Left hindlimb (tissue), 1 donor: ENCODE results near the gene RD3L.
"Not testable (repeated sequence)": the region's sequence is repeated elsewhere in the genome, so short reads cannot be mapped to it uniquely, and the experiment has no call there.

Experiments used
- DNase-seq: peaks from one replicate; pipeline ENCODE4 v3.0.0-alpha.2; 2018

Gene RD3L

DNA sequence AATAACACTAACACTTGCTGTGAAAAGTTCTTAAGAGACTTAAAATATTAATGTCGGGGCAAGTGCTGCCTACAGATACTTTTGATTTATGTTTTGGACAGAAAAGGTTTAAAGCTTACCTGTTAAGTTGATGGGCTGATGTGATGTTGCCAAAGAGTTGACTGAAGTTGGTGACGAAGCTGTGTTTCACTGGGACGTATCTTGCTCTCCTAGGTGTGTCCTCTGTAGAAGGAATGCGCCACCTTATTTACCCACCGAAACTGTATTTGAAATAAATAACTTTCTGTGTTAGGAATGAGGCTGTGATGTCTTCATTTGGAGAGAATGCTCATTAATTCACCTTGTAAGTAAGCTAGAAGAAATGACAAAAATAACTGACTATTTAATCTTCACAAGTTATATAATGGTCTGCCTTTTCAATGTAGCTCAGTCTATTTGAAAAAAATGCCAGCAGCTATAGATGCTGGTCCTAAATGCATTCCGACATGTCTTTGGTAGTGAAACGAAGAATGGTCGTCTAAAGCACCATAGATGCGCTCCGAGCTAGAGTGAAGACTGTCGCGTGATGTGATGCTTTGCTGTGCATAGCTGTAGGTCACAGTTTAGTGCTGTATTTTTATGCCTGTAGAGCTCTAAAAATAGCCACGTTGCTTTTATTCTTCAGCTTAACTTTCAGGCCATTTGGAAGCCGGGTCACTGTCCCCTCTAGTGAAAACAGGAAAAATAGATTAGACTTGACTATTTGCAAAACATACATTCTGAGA, at the start of gene RD3L:
Gene RD3L, minus strand, starts transcription at position 557 of the 764 bp plus-strand sequence. CDS start 834 bp downstream, outside the sequence.
- no peak for DNase-seq

DNA sequence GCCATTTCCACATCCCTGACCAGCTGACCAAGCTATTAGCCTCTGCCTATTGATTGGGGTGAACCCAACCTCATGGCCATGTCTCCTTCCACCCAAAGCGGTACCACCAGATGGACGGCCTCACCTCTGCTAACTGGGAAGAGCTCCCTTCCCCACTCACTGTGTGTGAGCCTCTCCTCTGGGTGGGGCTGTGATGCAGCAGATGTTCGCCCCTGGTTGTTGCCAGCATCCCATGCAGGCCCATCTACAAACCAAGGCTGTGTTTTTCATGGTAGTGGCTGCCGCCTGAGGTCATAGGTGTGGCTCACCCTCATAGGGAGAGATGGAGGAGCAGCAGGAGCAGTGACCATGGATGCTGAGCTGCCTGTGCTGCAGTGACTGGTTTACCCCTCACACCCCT, 47.6 kb upstream of the RD3L start:
- no peak for DNase-seq

DNA sequence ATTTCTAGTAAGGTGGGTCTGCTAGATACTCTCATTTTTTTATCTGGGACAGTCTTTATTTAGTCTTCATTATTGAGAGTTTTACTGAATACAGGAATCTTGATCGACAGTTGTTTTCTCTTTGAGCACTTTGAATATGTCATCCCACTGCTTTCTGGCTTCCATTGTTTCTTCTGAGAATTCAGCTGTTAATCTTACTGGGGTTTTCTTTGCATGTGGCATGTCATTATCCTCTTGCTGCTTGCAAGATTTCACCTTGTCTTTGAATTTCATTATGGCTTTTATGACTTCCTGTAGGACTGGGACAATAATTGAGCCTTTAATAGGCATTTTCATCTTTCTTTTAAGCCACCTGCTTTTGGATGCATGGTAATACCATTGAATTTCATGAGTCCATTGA, 46.7 kb upstream of the RD3L start:
- no peak for DNase-seq

DNA sequence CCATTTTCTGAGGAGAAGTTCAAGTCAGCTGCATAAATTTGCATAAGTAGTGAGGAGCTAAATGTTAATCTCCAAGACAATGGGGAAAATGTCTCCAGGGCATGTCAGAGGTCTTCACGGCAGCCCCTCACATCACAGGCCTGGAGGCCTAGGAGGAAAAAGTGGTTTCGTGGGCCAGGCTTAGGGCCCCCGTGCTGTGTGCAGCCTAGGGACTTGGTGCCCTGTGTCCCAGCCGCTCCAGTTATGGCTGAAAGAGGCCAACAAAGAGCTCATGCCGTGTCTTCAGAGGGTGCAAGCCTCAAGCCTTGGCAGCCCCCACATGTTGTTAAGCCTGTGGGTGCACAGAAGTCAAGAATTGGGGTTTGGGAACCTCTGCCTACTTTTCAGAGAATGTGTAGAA, 41.9 kb upstream of the RD3L start:
- no peak for DNase-seq

DNA sequence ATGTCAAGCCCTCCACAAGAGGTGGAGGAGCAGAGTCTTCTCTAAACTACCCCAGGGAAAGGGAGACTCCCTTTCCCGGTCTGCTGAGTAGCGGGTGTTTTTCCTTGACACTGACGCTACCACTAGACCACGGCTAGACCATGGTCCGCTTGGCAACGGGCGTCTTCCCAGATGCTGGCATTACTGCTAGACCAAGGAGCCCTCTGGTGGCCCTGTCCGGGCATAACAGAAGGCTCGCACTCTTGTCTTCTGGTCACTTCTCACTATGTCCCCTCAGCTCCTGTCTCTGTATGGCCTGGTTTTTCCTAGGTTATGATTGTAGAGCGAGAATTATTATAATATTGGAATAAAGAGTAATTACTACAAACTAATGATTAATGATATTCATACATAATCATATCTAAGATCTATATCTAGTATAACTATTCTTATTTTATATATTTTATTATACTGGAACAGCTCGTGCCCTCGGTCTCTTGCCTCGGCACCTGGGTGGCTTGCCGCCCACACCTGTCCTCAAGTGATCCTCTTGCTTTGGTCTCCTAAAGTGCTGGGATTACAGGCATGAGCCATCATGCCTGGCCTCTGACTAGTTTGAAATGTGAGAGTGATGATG, 38.4 kb upstream of the RD3L start:
- DNase-seq = not testable (repeated sequence)

DNA sequence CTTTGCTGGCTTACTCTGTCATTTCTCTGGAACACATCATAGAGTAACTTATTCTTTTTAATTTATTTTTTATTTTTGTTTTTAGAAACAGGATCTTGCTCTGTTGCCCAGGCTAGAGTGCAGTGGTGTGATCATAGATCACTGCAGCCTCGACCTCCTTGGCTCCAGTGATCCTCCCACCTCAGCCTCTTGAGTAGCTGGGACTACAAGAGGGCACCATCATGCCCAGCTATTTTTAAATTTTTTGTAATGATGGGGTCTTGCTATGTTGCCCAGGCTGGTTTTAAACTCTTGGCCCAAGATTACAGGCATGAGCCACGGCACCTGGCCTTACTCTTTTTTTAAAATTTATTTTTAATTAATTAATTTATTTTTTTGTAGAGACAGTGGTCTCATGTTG, 32.2 kb upstream of the RD3L start:
- no peak for DNase-seq

DNA sequence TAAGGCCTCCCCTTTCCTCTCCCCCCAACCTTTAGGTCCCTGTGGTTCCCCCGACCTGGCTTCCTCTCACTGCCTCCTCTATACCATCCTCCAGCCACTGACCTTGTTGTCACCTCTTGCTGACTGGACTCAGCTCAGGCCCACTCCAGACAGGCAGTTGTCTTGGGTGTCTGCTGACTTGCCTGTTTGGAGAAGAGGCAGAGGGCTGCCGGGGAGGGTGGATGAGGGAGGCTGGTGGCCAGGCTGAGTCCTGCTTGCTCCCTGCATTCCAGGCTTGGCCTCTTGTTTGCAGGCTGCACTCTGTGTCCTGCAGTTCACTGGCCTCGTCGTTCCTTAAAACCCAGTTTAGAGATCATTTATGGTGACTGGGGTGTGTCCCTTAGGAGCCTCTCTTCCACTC, 31.0 kb upstream of the RD3L start:
- no peak for DNase-seq

DNA sequence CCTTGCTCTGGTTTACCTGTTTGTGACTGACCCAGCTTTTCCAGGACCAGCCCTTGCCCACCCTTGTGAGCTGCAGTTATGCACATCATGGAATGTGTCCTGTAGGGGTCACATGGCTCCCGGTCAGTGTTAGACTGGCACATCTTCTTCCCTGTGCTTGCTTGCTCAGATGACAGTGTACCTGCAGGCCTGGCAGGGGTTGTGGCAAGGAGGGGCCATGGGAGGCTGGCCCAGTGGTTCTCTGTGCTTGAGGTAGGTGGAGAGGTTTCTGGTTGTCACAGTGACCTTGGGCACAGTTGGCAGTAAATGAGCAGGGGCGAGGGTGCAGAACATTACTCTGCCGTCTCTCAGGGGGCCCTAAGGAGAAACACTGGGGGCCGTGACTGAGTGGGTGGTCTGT, 27.6 kb upstream of the RD3L start:
- DNase-seq = no peak

DNA sequence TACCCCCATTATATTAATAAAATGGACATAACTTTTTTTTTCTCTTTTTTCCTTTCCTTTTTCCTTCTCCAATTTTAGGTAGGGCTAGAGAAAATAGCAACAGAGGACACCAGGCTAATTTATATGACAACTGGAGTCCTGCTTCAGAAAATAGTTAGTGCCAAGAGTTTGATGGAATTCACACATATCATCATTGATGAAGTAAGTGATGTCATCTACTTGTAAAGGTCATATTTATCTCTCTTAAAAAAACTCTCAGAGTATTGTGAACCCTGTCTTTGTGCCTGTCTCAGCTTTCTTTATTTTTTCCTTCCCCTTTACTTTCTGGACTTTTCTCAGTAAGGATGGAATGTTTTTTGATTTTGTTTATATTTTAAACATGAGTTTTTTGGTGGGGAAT, 24.3 kb upstream of the RD3L start:
- no peak for DNase-seq

DNA sequence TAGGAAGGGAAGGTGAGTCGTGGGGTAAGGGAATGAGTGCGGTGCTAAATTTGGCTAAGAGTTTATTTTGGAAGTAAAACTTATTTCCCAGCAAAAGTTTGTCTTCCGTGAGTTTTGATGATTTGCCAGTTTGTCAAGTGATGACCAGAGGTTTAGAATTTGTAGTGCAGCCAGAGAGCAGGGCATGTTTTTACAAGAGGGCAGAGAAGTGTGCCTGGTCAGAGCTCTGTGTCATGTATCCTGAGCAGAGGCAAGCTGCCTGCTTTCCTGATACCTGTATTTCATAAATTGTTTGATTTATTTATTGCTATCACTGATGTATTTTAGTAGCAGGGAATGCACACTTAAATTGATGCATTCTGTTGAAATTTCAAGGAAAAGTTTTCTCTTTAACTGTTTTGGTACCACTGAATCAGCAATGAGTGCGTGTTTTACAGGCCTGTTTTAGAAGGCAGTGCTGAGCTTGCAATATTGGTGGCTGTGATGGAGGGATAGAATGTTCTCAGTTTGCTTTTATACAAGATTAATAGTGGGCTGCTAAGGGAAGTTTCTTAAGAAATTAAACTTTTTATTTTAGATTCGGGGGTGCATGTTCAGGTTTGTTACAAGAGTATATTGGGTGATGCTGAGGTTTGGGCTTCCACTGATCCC, 19.7 kb upstream of the RD3L start:
- DNase-seq = no peak

DNA sequence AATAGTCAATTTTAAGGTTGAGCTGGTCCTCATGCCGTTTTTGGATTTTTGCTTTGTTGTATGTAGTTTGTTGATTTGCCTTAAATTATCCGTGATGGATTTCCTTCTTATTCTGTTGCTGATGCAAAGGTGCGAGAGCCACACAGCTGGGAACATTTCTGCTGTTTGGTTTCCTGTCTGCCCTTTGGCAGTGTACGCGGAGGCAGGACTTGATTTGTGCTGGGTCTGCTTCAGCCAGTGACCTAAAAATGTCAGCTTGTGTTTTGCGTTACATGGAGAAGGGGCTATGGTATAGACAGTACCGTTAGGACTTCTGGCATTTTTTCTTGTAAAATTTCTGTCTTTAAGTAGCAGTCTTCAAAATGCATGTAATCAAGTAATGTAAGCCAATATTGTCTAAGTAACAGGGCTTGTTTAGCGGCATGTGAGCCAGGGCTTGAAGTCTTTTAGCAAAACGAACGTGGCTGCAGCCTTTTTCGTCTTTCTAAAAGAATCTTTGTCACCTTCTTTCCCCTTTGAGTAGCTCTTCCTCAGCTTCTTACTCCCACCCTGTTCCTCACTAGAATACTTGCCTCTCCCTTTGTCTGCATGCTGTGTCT, 18.2 kb upstream of the RD3L start:
- no peak for DNase-seq

DNA sequence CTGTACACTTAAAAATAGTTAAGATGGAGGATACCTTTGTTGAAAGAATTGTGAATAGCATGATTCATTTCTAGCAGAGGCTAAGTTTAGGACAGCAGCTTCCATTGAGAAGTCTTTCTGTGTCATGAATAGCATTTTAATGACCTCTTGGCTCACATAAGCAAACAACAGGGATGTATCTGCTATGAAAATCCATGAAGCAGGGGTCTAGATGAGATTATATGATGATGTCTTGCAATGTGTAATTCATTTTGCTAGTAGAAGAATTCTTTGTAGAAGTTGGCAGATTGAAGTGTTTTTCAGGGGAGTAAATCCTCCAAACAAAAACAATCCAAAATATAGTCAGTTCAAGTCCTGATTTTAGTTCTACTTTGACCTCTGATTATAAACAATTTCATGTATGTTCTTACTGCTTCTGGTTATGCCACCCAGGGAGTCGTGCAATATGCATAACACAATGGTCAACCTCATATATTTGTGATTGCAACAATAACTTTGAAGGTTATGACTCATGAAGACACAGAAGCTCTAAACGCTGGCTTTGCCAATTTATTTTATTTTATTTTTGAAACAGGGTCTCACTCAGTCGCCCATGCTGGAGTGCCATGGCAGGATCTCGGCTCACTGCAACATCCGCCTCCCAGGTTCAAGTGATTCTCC, 6.9 kb upstream of the RD3L start:
- no peak for DNase-seq

DNA sequence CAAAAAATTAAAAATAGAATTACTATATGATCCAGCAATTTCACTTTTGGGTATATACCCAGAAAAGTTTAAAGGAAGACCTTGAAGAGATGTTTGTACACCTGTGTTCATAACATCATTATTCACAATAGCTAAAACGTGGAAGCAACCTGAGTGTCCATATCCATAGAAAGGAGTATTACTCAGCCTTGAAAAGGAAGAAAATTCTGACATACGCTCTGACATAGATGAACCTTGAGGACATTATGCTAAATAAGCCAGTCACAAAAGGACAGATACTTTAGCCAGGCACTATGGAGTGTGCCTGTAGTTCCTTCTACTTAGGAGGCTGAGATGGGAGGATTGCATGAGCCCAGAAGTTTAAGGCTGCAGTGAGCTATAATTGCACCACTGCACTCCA, 6.1 kb upstream of the RD3L start:
- DNase-seq = no peak

DNA sequence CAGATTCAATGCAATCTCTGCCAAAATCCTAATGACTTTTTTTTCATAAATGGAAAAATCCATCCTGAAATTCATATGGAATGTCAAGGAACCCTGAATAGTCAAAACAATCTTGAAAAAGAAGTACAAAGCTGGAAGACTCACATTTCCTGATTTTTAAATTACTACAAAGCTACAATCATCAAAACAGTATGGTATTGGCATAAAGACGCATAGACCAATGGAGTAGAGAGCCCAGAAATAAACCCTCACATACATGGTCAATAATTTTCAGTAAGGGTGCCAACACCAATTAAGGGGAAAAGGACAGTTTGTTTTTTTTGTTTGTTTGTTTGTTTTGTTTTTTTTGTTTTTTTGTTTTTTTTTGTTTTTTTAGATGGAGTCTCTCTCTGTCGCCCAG, 4.6 kb upstream of the RD3L start:
- no peak for DNase-seq

DNA sequence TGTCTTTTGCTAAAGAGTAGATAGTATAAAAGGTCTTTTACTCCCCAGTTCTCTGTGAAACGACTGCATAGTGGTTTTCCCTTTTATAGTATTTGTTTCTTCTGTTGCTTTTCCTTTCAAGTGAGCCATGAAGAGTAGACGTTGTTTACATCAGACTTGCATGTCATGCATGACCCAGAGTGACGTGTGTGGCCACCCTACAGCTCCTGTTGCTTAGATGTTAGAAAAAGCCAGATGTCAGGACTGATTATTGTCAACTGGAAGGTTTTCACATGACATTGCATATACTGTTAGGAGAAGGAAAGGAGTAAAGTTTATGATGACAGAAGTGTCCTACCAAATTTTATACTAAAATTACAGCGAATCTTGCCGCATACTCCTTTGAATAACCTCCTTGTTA, 1.3 kb upstream of the RD3L start:
- no peak for DNase-seq

DNA sequence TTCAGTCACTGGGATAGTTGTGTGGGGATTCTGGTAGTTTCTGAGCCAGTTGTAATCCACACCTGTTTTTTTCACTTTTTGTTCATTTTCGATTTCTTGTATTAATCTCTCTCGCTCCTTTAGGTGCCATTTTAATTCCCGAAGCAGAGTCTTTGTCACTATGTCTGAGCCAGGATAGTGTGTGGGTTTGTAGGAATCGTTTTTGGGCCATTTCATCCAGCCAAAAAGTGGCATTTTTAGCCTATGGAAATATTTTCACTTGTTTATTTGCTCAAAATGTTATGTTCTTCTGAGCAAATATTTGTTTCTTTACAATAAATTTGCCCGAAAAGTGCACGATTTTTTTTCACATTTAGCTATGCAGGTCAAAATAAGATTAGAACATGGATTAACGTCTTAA, 867 bp downstream of the RD3L start:
- no peak for DNase-seq

DNA sequence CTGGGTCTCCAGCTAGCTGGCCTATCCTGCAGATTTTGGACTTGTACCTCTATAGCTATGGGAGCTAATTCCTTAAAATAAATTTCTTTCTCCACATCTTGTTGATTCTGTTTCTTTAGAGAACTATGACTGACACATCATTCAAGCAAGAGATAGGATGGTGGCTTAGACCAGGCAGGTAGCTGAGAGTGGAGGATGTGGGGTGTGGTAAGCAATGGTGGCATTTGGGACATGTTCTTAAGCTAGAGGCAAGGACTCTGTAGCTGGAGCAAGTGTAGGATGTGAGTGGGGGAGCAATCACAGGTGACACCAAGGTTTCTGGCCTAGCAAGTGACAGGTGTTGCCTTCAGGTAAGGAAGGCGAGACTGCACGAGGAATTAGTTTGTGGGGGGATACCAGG, 7.2 kb downstream of the RD3L start:
- no peak for DNase-seq

DNA sequence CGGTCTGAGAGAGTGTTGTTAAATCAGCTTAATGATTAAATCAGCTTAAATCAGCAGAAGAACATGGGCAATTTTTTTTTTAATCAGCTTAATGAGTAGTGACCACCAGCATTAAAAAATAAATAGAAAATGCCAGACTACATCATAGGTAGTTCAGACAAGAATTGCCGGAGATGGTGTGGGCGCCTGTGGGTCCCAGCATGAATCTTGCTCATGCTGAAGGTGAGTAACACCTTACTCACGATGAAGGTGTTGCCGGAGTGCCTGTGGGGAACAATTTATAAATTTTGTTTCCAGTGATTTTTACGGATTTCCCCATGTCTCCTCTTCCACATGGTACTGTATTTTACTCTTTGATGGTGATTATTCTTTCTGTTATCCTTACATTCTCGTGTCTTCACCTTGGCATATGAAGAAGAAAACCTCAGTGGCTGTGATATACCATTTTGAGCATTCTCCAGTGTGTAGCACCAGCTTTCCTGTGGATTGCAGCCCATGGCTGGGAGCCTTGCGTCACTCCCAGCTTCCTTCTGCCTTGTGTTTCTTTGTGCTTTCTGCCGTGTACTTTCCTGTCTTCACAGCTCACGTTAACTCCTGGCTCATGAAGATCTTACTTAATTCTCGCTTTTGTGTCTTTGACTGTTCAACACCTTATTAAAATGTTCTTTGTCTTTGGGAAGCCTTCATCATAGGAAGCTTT, 9.4 kb downstream of the RD3L start:
- no peak for DNase-seq

DNA sequence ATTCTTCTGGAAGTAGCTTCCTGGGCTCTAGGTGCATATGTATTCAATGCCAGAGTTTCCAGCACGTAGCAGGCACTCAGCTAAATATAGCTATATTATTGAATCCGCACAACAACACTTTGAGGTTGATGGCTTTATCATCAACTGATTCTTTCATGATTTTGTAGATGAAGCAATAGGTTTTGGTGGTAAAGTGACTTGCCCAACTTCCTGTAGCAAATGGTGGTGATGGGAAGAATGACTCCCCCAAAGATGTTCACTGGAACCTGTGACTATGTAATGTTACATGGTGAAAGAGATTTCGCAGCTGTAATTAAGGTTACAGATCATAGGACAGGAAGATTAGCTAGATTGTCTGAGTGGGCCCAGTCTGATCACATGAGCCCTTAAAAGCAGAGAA, 10.9 kb downstream of the RD3L start:
- DNase-seq = no peak

DNA sequence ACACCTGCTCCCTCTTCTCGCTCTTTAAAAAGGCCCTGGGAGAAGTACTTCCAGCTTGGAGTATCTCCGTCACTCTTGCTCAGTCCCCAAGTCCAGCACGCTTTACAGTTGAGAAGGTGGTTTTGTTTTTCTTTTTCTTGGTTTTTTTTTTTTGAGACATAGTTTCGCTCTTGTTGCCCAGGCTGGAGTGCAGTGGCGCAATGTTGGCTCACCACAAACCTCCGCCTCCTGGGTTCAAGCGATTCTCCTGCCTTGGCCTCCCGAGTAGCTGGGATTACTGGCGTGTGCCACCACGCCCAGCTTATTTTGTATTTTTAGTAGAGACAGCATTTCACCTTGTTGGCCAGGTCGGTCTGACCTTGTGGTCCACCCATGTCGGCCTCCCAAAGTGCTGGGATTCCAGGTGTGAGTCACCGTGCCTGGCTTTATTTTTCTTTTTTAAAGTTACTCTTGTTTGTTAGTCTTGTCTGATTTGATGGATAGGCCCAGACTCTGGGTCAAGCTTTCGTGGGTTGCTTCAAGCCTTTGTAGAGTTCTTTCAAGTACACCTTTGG, 12.2 kb downstream of the RD3L start:
- DNase-seq = no peak

DNA sequence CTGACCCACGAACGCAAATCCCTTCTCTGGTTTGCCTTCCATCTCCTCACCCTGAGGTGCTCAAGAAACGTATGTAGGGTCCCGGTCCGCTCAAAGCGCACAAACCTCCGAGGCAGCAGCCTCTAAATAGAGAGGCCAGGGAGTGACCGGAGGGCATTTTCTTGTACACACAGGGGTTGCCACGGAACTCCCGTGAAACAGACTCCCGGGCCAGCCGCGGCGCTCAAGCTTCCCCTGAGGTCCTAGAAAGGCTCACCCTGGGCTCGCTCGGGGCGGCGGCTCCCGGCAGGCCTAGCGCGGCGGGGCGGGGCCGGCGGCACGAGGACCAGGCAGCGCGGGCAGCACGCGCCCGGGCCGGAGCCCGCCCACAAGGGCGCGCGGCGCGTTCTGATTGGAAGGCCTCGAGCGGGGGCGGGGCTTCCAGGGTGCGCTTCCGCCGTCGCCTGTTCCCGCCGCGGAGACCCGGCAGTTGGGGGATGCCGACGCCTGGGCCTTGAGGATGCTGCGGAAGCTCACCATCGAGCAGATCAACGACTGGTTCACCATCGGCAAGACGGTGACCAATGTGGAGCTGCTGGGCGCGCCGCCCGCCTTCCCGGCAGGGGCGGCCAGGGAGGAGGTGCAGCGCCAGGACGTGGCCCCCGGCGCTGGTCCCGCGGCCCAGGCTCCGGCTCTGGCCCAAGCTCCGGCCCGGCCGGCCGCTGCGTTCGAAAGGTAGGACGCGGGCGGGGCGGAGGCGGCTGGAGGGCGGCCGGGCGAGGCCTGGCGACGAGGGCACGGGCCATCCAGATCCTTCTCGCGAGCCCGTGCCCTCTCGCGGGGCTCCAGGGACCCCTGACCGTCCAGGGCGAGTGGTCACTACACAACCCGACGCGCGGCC, 14.1 kb downstream of the RD3L start, which contains the start of gene TDRD9:
Gene TDRD9, plus strand, starts transcription at position 446 of the 880 bp plus-strand sequence. Its CDS starts 54 bp downstream, at position 500.
- no peak for DNase-seq
